HG02763 (cell line): Measurements from ENCODE around the gene TBC1D24.

Experiments
- ATAC-seq: cut with Tn5 transposase; IDR thresholded peaks from one replicate; pipeline ENCODE4 v1.9.1; 2021; ENCODE audit warnings: mild to moderate bottlenecking, moderate library complexity; ENCODE audit not compliant: unreplicated experiment

TBC1D24 gene

DNA sequence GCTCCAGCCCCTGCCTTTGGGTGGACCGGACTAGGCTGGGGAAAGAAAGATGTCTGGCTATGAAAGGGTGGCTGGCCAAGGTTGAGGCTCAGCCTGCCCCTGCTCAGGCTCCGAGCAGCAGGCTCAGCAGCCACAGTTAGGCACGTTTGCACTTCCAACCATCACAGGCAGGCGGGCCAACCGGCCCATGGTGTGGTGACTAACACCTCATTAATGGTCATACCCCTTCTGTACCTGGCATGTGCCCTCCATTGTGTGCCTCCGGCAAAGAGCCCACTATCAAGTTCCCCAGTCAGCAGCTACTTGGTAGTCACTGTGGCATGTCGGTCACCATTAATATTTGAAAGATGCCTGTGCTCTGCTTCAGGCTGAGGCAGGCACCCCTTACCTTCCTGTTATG lies 6.7 kb downstream of the TBC1D24 start:
- ATAC-seq, result no peak

DNA sequence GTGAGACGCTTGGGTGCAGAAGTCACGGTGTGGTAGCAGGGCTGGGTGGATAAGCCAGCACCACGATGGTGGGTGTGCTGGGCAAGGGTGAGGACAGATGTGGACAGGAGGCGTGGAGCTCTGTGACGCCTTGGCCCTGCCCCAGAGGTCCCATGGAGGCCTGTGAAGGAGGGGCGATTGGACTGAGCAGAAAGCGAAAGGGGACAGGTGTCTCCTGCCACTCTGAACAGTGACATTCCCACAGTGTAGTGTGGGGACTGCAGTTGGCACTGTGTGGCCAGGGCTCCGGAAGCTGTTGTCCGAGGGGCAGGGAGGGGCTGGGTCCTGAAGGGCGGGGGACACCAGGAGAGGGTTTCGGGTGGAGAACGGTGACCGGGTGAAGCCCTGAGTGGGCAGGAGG lies 7.3 kb downstream of the TBC1D24 start:
- ATAC-seq, result no peak

DNA sequence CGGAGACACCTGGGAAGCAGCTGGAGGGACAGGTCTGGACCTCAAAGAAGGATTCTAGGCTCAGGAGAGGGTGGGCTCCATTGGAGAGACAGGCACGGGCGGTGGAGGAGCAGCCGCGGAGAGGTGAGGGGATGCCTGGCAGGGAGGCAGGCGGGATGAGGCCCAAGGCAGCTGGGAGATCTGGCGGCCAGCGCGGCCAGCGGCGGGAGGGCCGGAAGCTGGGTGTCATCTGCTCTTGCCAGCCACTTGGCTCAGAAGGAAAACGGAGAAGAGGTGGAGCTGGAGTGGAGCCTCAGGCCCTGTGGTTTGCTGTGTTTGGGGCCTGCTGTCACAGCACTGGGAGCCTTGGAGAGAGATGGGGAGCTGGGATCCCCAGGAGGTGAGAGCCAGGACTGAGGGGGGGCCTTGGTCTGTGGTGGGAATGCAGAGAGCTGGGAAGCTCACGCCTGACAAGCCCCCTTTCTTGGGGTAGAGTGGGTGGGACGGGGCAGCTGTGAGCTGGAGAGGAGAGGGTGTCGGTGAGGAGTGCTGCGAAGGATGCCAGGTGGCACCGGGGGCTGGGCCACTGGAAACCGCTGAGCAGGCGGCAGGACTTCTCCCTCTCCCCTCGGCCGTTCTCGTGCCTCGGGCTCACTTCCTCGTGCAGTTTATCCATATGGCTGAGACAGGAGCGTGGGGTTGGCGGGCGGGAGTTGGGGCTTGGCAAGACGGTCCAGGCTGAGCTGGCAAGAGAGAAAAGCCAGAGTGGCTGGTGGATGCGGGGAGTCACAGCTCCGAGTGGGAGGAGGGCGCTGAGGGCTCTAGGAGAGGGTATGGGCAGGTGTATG lies 8.0 kb downstream of the TBC1D24 start:
- no peak for ATAC-seq

DNA sequence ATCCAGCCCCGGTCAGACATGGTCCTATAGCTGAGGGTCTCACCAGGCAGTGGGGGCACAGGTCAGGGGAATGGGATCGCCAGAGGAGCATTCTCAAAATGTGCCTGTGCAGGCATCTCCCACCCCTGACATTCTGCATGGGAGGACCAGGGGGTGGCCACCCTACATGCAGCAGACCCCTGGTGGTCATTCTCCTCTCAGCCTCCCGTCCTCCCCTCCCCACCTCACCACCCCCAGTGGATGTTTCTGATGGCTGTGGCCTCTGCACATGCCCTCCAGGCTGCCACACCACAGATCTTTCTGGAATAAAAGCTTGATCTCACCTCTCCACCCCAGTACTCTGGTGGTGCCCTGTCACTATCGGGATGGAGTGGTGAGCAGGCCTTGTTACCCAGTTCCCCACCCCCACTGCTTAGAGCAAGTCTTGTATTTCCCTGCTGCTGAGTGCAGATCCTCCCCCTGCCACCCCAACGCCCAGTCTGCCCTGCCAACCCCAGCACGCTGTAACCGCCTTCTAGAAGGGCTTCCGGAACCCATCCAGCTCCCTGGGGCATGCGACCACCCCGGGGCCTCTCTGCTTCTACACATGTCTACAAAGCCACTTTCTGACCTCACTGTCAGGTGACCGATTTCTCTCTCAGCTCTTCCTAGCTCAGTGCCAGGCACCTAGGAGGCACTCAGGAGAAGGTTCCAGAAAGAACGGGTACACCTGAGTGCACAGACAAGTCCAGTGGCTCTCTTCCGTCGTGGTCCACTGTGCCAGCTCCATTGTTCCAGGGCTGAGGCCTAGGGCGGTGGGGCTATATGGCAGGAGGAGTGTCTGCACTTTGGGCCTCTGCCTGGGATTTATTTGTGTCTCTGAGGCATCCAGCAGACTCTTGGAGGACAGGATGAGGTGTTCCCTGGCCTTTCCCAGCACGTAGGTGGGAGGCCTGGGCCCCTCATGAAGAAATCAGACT lies 9.3 kb downstream of the TBC1D24 start:
- ATAC-seq, result no peak

DNA sequence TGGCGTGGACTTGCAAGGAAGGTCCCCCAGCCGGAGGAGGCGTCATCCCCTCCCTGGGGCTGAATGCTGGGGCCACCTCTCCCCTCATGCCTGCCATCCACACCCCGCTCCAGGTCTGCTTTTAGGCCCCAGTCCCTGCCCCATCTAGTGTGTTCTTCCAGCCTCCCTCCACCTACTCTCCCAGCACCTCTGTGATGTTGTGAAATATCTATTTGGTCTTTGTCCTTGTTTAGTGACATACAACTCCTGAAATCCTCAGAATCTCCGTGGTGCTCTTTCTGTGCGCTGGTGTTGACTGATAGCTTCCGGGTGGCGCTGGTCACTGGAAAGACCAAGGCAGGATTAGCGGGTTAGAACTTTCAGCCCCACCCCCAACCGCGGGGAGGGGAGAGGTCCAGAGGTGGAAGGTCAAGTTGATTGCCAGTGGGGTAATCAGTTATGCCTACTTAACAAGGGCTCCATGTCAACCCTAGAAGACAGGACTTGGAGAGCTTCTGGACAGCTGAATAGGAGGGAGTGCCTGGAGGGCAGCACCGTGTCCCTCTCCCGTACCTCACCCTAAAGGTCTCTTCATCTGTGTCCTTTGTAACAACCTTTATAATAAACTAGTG lies 10.1 kb downstream of the TBC1D24 start:
- no peak for ATAC-seq

DNA sequence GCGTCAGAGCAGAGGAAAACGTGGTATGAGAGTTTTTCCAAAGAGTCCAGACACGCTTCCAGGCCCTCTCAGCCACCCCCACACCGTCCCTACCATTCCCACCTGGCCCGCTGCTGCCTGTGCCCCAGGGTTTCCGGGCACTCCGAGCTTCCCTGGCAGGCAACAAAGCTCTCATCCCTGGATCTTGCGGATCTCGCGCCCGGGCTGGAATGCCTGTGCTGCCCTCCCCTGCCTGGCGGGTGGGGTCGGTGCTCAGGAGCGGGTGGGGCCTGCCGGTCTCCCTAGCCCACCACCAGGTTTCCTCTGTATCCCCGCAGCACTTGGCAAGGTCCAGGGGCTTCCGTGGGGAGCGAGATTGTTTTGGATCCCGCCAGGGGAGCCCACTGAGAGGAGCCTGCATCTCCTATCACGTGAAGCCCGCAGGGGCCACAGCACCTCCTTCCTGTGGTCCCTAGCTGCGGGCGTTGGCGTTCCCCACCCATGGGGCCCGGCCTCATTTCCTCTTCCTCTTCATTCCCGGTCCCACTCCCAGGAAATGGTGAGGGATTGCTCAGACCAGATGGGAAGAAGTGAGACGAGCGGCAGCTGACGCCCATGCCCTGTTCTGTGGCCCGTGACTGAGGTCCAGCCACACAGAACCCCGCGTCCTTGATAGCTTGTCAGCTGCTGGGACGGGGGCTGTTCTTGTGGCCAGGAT lies 11.0 kb downstream of the TBC1D24 start:
- ATAC-seq, result no peak

DNA sequence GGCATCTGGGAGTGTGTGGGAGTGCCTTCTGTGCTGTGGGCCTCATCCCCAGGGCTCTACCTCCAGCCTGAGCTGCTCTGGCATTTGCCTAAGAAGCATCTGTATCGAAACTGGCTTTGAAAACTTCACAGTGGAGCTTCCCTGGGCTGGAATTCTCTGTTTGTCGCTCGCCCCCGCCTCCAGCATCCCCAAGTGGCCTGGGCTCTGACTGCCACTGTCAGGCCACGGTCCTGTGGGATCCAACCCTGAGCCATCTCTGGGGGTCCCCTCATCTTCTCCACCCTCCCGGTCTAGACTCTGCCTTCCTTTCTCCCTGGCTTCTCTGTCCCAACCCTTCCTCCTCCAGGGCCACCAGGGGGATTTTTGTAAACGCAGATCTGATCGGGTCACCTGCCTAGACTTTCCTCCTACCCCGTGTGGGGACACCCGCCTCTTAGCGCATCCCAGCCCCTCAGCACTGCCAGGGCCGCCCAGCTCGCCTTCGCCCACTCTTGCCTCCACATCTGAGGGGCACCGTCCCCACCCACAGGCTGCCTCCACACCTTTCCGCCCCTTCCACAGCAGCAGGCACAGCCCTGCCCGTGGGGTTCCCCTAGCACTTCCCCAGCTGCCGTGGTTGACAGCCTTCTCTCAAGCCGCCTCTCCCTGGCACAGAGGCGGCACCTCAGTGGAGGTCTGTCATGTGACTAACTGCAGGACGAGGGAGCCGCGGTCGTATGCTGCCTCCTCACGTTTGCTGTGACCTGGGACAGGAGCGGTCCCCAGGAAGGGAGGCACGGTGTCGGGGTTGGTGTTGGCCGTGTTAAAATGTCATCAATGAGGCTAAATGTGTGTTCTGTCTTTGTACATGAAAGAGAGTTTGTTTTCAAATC lies 12.0 kb downstream of the TBC1D24 start:
- peak; percentile 63 for ATAC-seq

DNA sequence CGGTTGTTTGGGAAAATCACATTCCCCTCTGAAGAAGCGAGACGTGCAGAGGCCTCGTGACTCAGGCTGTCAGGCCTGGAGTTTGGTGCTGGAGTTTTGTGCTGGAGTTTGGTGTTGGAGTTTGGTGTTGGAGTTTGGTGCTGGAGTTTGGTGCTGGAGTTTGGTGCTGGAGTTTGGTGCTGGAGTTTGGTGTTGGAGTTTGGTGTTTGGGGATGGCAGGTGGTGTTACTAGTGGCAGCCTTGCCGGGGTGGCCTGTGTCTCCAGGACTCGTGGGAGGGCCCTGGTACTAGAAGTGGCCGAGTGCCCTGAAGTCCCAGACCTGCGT lies 12.6 kb downstream of the TBC1D24 start:
- no peak for ATAC-seq

DNA sequence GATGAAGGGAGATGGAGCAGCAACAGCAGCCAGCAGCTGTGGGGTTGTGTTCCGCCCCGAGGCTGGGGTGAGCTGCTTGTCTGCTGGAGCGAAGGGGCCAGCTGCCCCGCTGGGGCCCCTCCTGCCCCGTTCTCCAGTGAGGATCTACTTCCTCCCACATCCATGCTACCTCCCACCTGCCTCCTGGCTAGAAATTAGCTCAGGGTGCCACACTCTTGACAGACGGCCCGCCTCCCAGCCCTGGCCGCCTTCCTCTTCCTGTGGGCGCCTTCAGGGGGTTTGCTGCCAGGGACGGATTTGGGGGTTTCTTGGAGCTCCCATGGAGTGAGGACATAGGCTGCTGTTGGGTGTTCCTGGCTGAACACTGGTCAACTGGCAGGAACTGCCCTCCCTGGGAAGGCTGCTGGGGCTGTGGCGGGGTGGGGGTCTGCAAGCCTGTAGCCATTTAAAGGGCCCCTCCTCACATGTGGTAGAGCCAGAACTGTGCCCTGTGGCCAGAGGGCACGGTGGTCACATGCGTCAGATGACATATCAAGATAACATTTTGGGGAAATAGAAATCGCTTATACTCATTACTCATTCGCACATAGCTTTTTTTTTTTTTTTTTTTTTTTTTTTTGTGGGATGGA lies 13.1 kb downstream of the TBC1D24 start:
- no peak for ATAC-seq

DNA sequence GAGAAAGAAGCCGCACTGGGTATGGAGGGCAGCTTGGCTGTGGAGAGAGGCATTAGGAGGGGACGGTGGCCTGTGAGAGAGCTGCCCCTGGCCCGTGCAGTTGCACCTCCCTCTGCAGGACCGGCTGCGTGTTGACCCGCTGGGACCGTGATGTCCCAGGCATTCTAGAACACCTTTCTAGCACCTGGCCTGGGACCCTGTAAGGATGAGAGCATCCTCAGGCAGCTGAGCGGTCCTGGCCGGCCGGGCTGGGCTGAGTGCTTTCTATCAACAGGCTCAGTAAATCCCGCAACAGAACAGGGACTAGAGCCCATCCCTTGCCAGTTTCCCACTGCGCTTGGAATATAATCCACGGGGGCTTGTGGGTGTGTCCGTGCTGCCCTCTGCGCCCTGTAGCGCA lies 14.7 kb downstream of the TBC1D24 start:
- ATAC-seq, result no peak

DNA sequence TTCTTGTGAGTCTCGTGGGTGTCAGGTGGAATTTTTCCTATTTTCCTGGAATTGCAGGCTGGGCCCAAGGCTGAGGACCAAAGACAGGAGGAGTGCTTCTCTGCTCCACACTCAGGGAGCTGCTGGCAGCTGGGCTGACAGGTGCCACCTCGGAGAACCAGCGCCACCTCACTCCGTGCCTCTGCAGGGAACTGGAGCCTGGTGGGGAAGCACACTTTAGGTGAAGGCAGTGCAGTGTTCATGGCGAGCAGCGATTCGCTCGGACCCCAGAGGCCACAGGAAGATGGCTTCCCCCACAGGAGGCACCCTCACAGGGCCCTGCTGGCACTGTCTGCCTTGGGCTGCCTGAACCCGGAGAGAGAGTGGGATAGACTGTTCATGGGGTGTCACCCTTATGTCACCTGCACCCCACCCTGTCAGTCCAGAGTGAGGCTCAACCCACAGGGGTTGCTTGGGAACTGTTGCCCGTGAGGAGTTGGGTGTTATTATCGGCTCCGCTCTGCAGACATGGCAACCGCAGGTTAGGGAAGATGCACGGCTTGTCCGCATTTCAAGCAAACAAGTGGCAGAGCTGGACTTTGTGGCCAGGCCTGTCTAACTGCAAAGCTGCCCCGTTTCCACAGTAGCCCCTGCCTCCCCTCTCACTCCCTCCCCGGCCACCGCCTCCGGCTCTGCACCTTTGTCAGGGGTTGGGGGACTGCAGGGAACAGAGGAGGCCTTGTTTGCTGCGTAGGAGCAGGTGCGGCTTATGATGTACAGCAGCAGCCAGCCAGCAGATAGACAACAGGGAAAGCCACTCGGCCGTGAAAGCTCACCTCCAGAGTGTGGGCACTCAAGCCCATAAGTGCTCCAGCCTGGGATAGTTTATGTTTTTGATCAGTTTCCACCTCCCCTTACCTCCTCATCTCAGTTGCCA lies 15.5 kb downstream of the TBC1D24 start:
- ATAC-seq, result no peak

DNA sequence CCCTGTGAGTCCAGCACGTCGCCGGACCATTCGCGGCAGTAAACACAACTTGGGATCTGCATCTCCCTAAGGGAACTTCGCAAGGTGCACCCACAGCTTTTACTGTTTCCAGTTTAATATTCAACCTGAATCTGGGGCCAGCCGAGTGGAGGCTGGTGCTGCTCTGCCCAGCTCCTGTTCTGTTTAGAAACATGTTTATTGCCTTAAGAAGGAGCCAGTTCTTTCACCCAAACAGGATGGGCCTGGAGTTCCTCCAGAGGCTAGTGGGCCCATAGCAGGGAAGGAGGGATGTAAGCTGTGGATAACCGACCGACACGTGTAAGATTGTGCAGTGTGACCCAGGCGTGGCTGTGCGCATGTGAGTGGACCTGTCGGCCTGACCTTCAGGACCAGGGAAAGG lies 17.4 kb downstream of the TBC1D24 start:
- no peak for ATAC-seq

DNA sequence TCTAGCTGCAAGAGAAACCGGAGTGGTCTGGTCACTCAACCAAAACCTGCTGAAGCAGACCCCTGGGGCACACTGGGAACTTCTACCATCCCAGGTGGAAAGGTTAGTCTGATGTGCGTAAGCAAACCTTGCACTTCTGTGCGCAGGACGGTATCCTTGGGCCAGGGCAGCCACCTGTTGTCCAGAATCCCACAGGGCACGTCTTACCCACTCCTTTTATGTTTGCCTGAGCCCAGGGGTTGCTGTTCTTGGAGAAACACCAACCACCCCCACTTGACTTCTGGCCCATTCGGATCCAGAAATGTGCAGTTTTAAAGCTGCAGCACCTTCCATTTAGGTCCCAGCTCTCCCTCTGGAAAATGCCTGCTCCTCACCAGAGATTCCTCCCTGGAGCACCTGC lies 18.7 kb downstream of the TBC1D24 start:
- ATAC-seq, result no peak

DNA sequence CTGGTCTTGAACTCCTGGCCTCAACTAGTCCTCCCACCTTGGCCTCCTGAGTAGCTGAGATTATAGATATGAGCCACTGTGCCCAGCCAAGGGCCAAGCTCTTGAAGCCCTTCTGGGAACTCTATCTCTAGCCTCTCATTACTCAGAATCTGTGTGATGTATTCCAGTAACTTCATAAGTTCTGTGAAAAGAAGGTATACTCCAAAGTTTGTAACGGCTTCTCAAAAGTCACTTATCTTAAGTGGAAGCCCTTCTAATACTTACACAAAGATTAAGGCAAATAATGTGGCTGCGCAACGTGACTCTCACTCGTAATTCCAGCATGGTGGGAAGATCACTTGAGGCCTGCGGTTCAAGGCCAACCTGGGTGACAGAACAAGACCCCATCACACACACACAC lies 19.7 kb downstream of the TBC1D24 start:
- no peak for ATAC-seq

DNA sequence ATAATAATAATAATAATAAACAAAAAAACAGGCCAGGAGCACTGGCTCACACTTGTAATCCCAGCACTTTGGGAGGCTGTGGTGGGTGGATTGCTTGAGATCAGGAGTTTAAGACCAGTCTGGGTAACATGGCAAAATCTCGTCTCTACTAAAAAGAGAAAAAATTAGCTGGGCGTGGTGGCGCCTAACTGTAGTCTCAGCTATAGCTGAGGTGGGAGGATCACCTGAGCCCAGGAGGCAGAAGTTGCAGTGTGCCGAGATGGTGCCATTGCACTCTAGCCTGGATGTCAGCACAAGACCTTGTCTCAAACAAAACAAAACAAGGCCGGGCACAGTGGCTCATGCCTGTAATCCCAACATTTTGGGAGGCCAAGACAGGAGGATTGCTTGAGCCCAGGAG lies 20.1 kb downstream of the TBC1D24 start:
- ATAC-seq, result no peak

DNA sequence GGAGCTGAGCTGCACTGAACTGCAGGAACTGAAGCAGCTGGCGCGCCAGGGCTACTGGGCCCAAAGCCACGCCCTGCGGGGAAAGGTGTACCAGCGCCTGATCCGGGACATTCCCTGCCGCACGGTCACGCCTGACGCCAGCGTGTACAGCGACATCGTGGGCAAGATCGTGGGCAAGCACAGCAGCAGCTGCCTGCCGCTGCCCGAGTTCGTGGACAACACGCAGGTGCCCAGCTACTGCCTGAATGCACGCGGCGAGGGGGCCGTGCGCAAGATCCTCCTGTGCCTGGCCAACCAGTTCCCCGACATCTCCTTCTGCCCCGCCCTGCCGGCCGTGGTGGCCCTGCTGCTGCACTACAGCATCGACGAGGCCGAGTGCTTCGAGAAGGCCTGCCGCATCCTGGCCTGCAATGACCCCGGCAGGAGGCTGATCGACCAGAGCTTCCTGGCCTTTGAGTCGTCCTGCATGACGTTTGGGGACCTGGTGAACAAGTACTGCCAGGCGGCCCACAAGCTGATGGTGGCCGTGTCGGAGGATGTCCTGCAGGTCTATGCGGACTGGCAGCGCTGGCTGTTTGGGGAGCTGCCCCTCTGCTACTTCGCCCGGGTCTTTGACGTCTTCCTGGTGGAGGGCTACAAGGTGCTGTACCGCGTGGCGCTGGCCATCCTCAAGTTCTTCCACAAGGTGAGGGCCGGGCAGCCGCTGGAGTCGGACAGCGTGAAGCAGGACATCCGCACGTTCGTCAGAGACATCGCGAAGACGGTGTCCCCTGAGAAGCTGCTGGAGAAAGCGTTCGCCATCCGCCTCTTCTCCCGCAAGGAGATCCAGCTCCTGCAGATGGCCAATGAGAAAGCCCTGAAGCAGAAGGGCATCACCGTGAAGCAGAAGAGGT lies 21.5 kb downstream of the TBC1D24 start:
- ATAC-seq, result no peak

DNA sequence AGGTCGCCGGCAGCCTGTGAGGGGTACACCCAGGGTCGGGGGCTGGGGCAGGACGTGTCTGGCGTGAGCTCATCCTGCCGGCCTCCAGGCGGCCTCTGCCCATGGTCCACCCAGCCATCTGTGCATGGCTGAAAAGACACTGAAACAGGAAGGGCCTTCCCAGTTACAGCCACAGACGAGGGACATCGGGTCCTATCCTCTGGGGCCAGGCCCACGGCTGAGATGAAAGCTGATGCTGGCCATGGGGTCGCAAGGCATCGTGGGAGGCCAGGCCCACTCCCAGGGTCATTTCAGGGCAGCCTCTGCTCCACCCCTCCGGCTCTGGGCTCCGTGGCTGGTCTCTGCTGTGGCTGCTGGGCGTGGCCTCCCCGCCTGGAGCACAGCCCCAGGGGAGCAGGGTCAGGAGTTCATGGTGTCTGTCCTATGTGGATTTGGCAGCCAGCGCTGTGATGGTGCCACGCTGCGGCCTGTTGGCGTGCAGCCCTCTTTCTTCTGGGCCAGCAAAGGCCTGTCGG lies 22.2 kb downstream of the TBC1D24 start:
- ATAC-seq, result no peak
